Omental fat pad (tissue), 4 donors: Measurements from ENCODE around the gene CWC22. TPM values are rescaled to one million over a fixed set of nuclear protein-coding genes. Genes with fewer than 3 reads are reported as not detected.

Experiments
- ATAC-seq: fragments of 150-250 bp; one replicate; pipeline ENCODE4 v1.9.1; 2016; ENCODE audit warnings: mild to moderate bottlenecking, moderate library complexity; ENCODE audit not compliant: low FRiP score
- DNase-seq: peaks from one replicate; pipeline ENCODE4 v3.0.0-alpha.2; 2019; ENCODE audit warnings: low spot score
- small RNA-seq: library from RNA; depleted of rRNA; stranded (forward); fragments of <200 nt; gene quantifications from one replicate; pipeline ENCODE3, GENCODE V24; 2016
- total RNA-seq, 4 donors: library from RNA; depleted of rRNA; stranded (reverse); fragments of >200 nt; gene quantifications; one replicate each; pipeline ENCODE4 v1.1.0, GENCODE V29; 2016
- TF ChIP-seq, protein P1 (sequence below), 3 donors: fragments of 450-650 bp; IDR thresholded peaks; one replicate each; pipeline ENCODE4 v1.5.1; 2016 to 2017; ENCODE audit warnings: antibody characterized with exemption in 3 of 3, mild to moderate bottlenecking in 3 of 3, moderate library complexity in 2 of 3

CWC22 gene
- total RNA-seq, 4 donors from 2014 or later, result 16.4 to 21.8 (median 18.2) TPM

DNA sequence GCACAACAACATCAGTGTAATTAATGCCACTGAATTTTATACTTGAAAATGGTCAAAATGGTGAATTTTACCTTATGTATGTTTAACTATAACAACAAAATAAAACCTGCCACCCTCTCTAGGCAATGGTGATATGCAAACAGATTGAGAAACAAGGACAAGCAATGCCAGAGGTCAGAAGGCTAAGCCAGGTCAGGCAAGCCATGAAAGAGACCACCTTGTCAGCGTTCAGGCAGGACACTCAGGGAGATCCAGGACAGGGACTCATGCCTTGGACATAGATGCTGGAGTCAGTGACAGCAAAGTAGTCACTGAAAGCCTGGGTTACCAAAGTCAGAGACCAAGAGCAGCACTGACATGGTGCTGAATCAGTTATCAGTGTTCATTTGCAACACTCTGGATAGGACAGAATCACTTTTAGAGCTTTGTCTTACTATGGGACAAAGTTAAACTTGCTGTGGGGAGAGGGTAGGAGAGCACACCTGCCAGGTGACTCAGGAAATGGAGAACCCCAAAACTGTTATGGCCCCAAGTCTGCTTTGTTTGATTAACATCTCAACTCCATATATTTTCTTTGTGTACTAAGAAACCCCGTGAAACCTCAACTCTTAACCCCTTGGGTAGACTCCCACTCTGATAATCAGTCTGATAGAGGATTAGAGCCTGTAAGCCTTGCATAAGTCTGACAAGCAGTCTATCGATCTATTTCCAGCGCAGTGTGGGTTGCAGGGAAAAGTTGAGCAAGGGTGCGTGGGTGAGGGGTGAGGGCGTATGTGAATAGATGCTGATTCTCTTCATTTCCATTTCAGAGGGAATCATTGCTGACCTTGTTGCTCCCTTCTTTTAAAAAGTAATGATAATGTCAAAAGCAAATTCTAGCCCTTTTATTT, 97.0 kb downstream of the CWC22 start:
- DNase-seq (no peak), ATAC-seq (no peak)
- TF ChIP-seq, protein P1, sequence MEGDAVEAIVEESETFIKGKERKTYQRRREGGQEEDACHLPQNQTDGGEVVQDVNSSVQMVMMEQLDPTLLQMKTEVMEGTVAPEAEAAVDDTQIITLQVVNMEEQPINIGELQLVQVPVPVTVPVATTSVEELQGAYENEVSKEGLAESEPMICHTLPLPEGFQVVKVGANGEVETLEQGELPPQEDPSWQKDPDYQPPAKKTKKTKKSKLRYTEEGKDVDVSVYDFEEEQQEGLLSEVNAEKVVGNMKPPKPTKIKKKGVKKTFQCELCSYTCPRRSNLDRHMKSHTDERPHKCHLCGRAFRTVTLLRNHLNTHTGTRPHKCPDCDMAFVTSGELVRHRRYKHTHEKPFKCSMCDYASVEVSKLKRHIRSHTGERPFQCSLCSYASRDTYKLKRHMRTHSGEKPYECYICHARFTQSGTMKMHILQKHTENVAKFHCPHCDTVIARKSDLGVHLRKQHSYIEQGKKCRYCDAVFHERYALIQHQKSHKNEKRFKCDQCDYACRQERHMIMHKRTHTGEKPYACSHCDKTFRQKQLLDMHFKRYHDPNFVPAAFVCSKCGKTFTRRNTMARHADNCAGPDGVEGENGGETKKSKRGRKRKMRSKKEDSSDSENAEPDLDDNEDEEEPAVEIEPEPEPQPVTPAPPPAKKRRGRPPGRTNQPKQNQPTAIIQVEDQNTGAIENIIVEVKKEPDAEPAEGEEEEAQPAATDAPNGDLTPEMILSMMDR (IDR thresholded peaks at IDR 0.05), result no peak

DNA sequence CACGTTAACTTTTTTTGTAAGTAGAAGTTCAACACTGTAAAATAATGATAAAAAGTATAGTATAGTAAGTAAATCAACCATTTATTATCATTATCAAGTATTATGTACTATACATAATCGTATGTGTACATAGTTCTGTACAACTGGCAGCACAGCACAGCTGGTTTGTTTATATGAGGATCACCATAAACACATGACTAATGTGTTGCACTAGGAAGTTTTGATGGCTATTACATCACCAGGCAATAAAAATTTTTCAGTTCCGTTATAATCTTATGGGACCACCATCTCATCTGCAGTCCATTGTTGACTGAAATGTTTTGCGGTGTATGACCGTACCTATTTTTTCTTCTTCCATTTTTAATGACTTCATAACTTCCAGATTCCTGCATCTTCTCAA, 106.4 kb downstream of the CWC22 start:
- DNase-seq, result no peak
- TF ChIP-seq, protein P1 (IDR thresholded peaks at IDR 0.05), result no peak
- no peak for ATAC-seq

DNA sequence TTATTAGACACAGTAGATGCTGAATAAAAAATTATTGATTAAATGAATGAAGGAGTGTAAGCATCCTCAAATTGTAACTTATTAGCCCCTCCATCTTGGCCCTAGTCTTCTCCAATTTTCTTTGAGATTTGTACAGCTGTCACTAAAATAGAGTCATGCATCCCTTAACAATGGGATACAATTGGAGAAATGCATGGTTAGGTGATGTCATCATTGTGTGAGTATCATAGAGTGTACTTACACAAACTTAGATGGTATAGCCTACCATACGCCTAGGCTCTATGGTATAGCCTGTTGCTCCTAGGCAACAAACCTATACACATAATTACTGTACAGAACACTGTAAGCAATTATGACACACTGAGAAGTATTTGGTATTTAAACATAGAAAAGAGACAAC, 107.4 kb downstream of the CWC22 start:
- DNase-seq (no peak), ATAC-seq (no peak)
- TF ChIP-seq, protein P1 (IDR thresholded peaks at IDR 0.05), result no peak

DNA sequence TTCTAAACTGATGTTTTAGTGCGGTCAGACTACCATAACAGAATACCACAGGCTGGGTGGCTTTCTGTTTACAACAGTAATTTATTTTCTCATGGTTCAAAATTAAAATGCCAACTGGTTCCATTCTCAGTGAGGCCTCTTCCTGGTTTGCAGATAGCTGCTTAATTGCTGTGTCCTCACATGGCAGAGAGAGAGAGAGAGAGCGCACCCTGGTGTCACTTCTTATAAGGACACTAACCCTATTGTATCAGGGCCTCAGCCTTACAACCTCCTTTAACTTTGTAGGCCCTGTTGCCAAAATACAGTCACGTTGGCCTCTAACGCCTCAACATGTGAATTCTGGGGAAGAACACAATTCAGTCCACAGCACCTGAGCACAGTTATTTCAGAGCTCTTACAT, 108.2 kb downstream of the CWC22 start:
- no peak for ATAC-seq
- no peak for DNase-seq
- TF ChIP-seq, protein P1 (IDR thresholded peaks at IDR 0.05), result no peak

Small RNA genes within 50 kb of the gene (small RNA-seq; reads per million reads assigned to genes)
- gene RF00416, result not detected

Other genes starting within 250 kb of the CWC22 start
- gene ZNF385B, start 145.7 kb downstream of the CWC22 start, total RNA-seq, result 1 to 10 TPM in 1 of 4 donors, under 1 TPM in 2, not detected in 1; 0.74 to 4.6 (median 0.82) TPM